ENCODE results near the gene MACC1.
A peak's percentile ranks its signal among the peaks of the same experiment; 100 is the strongest.
"Not testable (repeated sequence)": the region's sequence is repeated elsewhere in the genome, so short reads cannot be mapped to it uniquely, and the experiment has no call there.

The MACC1 gene

DNA sequence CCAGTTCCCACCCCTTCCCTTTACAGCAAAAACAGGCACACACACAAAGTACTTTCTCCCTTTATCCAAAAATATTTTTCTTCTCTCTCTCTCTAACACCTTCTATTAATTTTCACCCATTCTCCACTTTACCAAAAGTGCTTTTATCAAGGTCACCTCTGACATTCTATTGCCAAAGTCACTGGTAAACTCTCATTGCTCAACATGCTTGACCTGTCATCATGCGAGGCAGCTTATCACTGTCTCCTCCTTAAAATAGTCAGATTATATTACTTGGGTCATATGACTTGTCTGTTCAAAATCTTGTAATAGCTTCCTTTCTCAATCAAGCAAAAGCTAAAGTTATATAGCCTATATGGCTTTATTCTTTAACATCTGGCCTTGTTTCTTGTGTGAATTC is 28.6 kb downstream of the MACC1 start:
- H3K4me3 ChIP-seq (ENCODE audit: control insufficient read depth, low read depth, low read length) = no peak overlapping the region
- DNase-seq (ENCODE audit: low read depth) = no peak
- TF ChIP-seq, protein P1, sequence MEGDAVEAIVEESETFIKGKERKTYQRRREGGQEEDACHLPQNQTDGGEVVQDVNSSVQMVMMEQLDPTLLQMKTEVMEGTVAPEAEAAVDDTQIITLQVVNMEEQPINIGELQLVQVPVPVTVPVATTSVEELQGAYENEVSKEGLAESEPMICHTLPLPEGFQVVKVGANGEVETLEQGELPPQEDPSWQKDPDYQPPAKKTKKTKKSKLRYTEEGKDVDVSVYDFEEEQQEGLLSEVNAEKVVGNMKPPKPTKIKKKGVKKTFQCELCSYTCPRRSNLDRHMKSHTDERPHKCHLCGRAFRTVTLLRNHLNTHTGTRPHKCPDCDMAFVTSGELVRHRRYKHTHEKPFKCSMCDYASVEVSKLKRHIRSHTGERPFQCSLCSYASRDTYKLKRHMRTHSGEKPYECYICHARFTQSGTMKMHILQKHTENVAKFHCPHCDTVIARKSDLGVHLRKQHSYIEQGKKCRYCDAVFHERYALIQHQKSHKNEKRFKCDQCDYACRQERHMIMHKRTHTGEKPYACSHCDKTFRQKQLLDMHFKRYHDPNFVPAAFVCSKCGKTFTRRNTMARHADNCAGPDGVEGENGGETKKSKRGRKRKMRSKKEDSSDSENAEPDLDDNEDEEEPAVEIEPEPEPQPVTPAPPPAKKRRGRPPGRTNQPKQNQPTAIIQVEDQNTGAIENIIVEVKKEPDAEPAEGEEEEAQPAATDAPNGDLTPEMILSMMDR (IDR thresholded peaks at IDR 0.05; ENCODE audit: control insufficient read depth, insufficient read depth, low read depth, low read length, missing control alignments) = no peak

DNA sequence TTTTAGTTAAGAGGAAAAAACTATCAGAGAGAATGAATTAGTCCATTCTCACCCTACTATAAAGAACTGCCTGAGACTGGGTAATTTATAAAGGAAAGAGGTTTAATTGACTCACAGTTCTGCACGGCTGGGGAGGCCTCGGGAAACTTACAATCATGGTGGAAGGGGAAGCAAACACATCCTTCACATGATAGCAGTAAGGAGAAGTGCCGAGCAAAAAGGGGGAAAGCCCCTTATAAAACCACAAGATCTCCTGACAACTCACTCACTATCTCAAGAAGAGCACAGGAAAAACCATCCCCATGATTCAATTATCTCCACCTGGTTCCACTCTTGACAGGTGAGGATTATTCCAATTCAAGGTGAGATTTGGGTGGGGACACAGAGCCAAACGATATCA is 29.3 kb downstream of the MACC1 start:
- not testable (repeated sequence) for H3K4me3 ChIP-seq (ENCODE audit: control insufficient read depth, low read depth, low read length); DNase-seq (ENCODE audit: low read depth)

DNA sequence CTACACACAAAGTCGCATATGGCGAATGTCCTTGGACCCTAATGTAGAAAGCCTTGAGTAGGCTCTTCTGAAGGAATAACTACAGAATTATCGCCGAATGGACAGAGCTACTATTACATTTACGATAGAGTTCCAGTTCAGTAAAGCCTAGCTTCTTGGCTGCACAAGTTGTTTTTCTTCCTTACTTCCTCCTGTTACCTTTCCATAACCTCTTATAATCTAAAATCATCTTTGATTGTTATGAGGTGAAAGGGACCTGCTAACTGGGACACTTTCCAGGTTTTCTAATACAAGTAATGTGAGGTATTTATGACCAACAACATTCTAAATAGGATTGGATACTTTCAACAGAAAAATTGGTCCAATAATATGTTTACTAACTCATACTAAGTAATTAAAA is 31.2 kb downstream of the MACC1 start:
- TF ChIP-seq, protein P1 (IDR thresholded peaks at IDR 0.05; ENCODE audit: control insufficient read depth, insufficient read depth, low read depth, low read length, missing control alignments) = no peak

DNA sequence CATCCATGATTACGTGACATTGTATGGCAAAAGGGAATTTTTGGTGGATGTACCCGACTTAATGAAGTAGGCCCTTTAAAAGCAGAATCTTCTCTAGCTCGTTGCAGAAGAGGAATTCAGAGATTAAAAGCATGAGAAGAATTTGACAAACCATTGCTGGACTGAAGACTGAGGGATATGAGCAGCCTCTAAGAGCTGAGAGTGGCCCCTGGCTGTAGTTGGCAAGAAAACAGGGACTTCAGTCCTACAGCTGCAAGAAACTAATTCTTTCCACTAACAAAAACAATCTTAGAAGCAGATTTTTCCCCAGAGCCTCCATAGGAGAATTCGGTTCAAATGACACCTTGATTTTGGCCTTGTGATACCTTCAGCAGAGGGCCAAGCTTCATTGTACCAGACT is 34.1 kb downstream of the MACC1 start:
- no peak overlapping the region for H3K4me3 ChIP-seq (ENCODE audit: control insufficient read depth, low read depth, low read length)
- TF ChIP-seq, protein P1 (IDR thresholded peaks at IDR 0.05; ENCODE audit: control insufficient read depth, insufficient read depth, low read depth, low read length, missing control alignments) = no peak
- no peak for DNase-seq (ENCODE audit: low read depth)

More for the DNA sequence above, 31.2 kb downstream of the MACC1 start:
- no peak for DNase-seq (ENCODE audit: low read depth)
- H3K4me3 ChIP-seq (ENCODE audit: control insufficient read depth, low read depth, low read length) = no peak overlapping the region

DNA sequence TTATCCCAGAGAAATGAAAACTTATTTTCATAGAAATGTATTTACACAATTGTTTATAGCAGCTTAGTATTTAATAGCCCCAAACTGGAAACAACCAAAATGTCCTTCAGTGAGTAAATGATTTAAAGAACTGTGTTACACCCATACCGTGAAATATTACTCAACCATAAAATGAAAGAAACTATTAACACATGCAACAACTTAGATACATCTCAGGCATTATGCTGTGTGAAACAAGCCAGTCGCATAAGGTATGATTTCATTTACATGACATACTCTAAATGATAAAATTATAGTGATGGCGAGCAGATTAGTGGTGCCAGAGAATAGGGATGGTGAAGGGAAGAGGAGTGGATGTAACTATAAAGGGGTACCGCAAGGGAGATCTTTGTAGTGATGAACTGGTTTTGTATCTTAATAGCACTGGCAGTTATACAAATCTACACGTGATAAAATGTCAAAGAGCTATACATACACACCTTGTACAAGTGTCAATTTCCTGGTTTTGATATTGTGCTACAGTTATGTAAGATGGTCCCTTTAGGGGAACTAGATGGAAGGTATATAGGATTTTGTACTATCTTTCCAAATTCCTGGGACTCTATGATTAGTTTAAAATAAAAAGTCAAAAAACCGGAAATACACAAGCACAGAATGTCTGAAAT is 40.5 kb downstream of the MACC1 start:
- no peak for DNase-seq (ENCODE audit: low read depth)
- H3K4me3 ChIP-seq (ENCODE audit: control insufficient read depth, low read depth, low read length) = no peak overlapping the region
- TF ChIP-seq, protein P1 (IDR thresholded peaks at IDR 0.05; ENCODE audit: control insufficient read depth, insufficient read depth, low read depth, low read length, missing control alignments) = no peak

DNA sequence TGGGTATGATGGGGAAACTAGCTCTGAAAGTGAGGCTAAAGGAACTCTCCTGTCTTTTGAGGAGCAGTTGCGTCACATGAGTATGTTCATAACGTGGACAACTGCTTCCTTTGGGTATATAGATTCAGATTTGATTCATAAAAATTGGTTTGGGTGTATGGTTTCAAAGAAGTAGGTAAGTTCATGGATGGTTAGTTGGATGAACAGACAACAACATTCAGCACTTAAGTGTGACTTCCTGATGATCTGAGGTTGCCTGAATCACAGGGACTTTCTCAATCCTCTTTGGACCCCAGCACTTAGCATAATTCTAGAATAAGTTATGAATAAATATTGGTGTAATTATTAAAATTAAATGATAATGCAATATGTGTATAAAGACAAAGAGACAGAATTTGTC is 43.4 kb downstream of the MACC1 start:
- H3K4me3 ChIP-seq (ENCODE audit: control insufficient read depth, low read depth, low read length) = no peak overlapping the region
- TF ChIP-seq, protein P1 (IDR thresholded peaks at IDR 0.05; ENCODE audit: control insufficient read depth, insufficient read depth, low read depth, low read length, missing control alignments) = no peak
- DNase-seq (ENCODE audit: low read depth) = no peak

DNA sequence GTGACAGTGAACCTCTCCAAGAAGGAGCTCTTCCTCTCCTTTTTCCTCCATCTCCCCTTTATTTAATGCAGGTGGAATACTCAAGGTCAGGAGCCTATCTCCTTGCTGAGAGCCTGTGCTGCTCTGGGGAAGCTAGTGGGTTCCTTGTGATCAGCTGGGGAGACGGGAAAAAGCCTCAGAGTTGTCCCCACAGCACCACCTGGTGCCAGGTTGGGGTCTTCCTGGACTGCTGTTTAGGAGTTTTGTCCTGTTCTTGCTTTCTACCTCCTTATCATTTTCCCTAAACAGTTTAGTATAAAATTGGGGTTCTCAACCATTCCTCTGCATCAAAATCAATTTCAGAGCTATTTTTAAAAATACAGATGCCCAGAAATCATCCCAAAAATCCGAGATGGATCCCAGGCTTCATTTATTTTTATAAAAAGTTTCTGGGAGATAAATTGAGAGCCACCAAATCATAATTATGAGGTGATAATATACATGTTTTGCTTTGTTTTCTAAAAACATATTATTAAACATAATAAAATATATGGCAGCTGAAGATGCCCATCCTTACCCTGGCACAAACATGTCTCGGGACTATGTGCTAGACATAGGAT is 44.3 kb downstream of the MACC1 start:
- no peak for DNase-seq (ENCODE audit: low read depth)
- TF ChIP-seq, protein P1 (IDR thresholded peaks at IDR 0.05; ENCODE audit: control insufficient read depth, insufficient read depth, low read depth, low read length, missing control alignments) = peak; percentile 78
- no peak overlapping the region for H3K4me3 ChIP-seq (ENCODE audit: control insufficient read depth, low read depth, low read length)
